GM18502 (cell line): ENCODE results near the gene DNAH17.

Source experiments
- ATAC-seq: cut with Tn5 transposase; IDR thresholded peaks from one replicate; pipeline ENCODE4 v1.9.1; 2021; ENCODE audit warnings: mild to moderate bottlenecking; ENCODE audit not compliant: unreplicated experiment, poor library complexity

The DNAH17 gene, protein sequence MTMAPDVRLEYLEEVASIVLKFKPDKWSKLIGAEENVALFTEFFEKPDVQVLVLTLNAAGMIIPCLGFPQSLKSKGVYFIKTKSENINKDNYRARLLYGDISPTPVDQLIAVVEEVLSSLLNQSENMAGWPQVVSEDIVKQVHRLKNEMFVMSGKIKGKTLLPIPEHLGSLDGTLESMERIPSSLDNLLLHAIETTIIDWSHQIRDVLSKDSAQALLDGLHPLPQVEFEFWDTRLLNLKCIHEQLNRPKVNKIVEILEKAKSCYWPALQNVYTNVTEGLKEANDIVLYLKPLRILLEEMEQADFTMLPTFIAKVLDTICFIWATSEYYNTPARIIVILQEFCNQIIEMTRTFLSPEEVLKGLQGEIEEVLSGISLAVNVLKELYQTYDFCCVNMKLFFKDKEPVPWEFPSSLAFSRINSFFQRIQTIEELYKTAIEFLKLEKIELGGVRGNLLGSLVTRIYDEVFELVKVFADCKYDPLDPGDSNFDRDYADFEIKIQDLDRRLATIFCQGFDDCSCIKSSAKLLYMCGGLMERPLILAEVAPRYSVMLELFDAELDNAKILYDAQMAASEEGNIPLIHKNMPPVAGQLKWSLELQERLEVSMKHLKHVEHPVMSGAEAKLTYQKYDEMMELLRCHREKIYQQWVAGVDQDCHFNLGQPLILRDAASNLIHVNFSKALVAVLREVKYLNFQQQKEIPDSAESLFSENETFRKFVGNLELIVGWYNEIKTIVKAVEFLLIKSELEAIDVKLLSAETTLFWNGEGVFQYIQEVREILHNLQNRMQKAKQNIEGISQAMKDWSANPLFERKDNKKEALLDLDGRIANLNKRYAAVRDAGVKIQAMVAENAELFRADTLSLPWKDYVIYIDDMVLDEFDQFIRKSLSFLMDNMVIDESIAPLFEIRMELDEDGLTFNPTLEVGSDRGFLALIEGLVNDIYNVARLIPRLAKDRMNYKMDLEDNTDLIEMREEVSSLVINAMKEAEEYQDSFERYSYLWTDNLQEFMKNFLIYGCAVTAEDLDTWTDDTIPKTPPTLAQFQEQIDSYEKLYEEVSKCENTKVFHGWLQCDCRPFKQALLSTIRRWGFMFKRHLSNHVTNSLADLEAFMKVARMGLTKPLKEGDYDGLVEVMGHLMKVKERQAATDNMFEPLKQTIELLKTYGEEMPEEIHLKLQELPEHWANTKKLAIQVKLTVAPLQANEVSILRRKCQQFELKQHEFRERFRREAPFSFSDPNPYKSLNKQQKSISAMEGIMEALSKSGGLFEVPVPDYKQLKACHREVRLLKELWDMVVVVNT (N-terminal part only)

DNA sequence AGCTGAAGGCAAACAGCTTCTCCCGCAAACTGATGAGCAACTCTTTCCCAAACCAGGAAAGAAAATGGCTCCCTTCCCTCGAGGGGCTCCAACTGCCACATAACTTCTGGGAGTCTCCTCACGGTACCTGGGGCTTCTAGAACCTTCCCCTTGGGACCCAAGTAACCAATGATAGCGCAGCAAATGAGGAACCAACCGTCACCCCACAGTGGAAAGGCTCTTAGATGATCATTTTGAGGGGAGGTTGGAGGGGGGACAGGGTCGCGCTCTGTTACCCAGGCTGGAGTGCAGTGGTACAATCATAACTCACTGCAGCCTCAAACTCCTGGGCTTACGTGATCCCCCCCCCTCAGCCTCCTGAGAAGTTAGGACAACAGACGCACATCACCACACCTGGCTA is at the start of gene DNAH17:
TSS of gene DNAH17 (minus strand) at position 101 of the 400 bp plus-strand sequence. CDS start 2,339 bp downstream, outside the sequence.
- no peak for ATAC-seq

DNA sequence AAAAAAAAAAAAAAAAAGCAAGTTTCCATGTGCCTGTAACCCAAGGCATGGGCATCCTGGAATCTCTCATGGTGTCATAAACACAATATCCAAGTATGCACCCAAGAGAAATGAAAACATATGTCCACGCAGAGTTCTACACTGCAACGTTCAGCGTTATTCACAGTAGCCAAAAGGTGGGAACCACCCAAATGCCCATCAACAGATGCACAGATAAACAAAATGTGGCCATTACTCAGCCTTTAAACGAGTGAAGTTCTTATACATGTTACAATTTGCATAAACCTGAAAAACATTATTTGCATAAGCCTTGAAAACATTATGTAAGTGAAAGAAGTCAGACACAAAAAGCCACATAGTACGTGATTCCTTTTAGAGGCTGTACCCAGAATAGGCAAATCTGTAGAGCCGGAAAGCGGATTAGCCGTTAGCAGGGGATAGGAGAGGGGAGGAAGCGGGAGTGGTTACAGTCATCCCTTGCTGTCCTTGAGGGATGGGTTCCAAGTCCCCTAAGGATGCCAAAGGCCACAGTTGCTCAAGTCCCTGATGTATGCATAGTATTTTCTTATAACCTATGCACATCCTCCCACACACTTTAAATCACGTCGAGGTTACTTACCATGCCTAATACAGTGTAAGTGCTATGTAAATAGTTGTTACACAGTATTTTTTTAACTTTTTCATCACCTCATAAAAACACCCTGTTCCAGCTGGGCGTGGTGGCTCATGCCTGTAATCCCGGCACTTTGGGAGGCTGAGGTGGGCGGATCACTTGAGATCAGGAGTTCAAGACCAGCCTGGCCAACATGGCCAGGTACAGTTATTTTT is 47.3 kb upstream of the DNAH17 start:
- ATAC-seq = no peak

GRCh38 chr17:78623541-78623940 is 46.3 kb upstream of the DNAH17 start:
- ATAC-seq = no peak

DNA sequence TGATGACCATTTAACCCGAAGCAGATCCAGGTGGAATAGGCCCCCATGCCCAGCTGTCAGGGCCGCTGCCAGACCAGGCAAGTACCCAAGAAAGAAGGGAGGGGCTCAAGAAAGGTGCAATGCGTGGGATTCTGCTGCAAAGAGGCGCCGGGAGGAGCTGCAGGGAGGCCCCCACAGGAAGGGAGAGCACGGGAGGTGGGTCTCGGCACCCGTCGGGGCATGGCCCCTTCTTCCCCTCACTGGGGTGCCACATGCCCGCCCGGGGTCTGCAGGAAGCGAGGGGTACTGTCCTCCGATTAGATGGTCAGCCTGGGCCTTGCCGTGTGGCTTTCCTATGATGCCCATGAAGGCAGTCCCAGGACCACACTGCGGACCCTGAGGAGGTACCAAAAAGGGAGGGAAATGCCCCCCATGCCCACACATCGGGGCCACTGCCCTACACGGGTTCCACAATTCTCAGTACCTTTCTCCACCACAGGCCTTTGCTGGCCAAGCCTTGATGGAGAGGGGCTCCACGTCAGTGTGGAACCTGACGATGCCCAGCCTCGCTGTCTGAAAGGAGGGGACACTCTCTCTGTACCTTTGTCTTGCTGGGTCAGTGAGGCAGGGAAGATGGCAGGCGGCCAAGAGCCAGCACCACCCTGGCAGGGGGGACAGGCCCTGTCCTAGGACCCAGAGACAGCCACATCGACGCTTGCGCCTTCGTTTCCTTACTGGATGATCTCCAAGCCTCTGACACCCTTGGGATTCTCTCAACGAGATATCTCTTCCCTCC is 45.5 kb upstream of the DNAH17 start:
- no peak for ATAC-seq

DNA sequence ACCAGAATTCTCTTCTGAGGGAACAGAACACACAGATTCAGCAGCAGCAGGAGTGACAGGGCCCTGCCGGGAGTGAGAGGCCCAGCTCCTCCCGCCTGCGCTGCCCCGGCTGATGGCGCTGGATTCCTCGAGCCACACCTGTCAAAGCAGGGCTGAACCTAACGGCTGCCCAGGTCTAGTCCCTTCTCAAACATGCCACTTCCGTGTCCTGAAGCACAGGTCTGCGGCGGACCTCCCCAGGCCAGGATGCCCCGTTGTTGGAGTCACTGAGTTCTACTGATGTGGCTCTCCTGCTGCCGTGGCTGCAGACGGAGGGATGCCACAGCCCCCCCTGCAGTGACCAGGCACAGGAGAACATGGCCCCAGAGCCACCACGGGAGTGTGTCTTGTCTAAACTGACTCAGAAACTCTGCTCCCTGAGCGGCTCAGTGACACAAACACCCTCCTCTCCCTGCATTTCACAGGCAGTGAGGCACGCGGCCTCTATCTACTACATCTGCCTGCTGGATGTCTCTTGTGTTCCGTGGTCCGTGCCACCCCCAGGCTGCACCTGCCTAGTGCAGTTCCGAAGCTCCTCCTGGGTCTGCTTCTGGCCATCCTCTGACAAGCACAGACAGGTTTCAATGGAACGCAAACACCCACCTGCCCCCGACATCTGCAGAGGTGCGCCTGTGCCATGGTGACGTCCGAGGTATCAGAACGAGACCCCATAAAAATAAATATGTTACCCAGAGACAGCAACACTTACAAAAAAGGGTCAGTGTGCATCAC is 44.7 kb upstream of the DNAH17 start:
- ATAC-seq = no peak

DNA sequence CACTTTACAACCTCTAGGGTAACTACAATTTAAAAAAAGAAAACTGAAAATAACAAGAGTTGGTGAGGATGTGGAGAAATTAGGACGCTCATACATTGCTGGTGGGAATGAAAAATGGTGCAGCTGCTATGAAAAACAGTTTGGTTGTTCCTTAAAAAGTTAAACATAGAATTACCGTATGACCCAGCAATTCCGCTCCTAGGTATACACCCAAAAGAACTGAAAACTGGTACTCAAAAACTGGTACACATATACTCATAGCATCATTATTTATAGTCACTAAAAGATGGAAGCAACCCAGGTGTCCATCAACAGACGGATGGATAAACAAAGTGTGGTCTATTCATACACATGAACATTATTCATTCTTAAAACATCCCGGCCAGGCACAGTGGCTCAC is 42.9 kb upstream of the DNAH17 start:
- ATAC-seq = no peak

DNA sequence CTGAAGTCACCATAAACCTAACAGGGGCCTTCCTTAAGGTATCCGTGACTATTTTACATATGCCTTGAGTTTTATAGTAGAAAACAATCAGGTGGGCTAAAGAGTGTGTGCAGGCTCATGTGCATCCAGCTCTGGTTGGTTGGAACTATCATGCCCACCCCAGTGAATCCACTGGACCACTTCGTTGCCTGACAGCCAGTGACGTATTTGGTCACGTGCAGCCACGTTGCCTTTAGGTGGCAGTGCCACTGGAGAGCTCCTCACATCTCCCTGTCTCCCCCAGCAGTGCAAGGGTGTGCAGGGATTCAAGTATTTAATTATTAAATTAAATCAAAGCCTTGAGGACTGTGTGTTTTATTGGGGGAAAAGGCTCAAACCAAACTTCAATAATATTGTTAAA is 42.1 kb upstream of the DNAH17 start:
- ATAC-seq = no peak

GRCh38 chr17:78618264-78619066 is 41.3 kb upstream of the DNAH17 start:
- no peak for ATAC-seq

DNA sequence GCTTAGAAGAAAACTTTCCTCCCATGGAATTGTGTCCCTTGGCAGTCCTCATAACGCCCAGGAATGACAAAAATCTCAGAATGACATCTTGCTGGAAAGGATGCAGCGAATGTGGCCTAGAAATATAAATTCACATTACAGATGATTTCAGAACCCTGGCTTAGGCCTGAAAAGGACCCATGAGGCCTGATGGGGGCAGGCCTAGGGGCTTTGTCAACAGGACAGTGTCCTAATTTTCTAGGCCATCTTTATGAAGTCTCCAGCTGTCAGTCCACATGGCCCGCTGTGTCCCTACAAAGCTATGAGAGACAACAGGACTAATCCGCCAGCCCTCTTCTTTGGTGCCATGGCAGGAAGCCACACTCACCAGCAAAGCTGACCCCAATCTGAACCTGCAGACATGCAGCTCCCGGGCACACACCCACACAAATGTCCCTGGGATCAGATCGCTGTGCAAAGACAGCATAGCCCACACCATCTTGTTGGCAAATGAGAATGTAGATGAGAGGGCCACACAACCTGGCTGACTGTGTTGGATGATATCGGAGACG is 40.4 kb upstream of the DNAH17 start:
- ATAC-seq = no peak

DNA sequence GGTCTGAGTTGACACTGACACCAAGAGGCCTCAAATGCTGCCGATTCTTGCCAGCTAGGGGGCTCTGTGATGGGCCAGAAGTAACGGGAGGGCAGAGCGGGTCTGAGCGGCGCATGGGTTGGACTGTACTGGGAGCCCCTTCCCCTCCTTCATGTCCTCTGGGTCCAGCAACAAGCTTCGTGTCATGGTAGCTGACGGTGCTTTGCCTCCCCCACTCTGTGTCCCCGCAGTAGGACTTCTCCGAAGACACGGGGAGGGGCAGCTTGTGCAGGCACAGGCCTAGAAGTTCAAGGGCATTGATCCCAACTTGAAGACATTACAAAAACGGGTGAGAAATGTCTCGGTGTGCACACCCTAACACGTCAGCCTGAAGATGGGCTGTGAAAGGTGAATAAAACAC is 39.8 kb upstream of the DNAH17 start:
- no peak for ATAC-seq

GRCh38 chr17:78615631-78616030 is 38.4 kb upstream of the DNAH17 start:
- ATAC-seq = no peak

GRCh38 chr17:78613416-78613815 is 36.2 kb upstream of the DNAH17 start:
- ATAC-seq = no peak

GRCh38 chr17:78611607-78612006 is 34.4 kb upstream of the DNAH17 start:
- no peak for ATAC-seq

- no peak for ATAC-seq
Observed at GRCh38 chr17:78610951-78611511, 33.8 kb upstream of the DNAH17 start.

GRCh38 chr17:78609191-78609641 is 32.0 kb upstream of the DNAH17 start:
- no peak for ATAC-seq

DNA sequence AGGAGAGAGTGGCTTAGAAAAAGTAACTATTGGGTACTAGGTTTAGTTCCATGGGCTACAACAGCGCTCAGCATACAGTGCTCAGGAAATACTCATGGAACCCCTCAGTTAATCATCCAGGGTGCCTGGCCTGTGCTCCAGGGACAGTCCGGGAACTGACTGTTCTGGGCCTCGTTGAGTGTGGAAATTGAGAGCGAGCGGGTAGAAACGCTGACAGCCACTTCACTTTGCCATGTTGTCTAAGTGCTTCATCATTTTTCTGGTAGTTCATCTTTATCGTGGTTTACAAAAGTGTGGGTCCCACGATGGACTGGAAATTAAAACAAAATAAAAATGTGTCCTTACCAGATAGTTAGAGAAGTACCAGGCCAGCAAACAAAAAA is 31.6 kb upstream of the DNAH17 start:
- no peak for ATAC-seq
